GM19372 (cell line): ENCODE measurements around the gene SPATA19.

ENCODE experiments used
- ATAC-seq: cut with Tn5 transposase; IDR thresholded peaks from one replicate; pipeline ENCODE4 v1.9.1; 2021; ENCODE audit warnings: mild to moderate bottlenecking, low read depth, moderate library complexity; ENCODE audit not compliant: unreplicated experiment

SPATA19 gene

DNA sequence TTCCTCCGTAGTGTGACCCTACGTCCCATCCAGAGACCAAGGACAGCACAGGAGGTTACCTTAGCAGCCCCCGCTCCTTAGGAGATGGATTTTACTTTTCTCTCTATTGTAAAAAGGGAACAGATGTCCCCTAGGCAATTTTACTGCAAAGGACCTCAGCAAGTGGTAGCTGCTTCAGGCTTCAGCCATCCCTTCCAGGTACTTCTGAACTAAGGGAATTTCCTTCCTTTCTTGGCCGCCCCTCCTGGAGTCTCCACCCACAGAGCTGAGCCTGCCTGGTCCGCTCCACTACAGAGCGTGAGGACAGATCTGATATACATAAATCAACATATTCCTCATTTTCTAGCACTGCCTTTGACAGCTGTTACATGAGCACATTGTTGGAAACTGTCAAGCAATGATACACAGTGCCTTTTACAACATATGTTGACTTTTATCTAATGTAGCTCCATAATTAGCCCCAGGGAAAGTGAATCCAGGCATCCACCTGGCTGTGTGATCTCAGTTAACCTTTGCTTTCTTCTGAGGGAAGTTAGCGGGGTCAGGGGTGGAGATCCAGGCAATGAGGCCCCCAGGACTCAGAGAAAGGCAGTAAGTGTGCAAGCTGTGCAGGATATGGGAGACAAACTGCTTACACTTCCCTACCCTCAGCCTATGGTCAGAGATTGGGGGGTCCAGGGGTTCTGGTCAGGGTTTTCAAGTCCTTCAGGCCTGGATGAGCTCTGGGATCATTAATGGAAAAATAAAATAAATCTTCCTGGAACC, 51.9 kb downstream of the SPATA19 start:
- no peak for ATAC-seq

DNA sequence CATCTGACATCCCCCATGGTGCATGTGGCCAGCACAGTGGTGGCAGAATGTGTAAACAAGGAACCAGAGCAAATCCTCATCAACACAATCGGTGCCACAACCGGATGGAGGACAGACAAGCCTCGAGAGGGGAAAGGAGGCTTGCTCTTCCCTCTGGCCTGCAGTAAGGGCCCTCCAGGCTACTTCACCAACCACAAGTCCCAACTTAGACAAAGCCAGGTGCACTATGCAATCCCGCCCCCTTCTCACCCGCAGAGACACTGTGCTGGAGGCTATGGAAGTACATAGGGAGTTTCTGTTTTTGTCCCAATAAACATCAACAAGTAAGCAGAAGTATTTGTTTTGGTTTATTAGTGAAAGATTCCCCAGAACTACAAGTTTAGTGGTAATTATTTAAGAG, 54.3 kb downstream of the SPATA19 start:
- no peak for ATAC-seq
